ENCODE results near the gene PLET1.

GRCh38 chr11:112281726-112282125, 21.1 kb upstream of the PLET1 start:
- TF ChIP-seq SUZ12 (IDR thresholded peaks at IDR 0.05; ENCODE audit: extremely low read depth, insufficient read depth, insufficient read length), result no peak
- no peak for TF ChIP-seq ZNF274 (IDR thresholded peaks at IDR 0.05; ENCODE audit: low read depth, low read length)
- no peak for TF ChIP-seq YY1 (IDR thresholded peaks at IDR 0.05; ENCODE audit: insufficient read depth, insufficient read length)
